ENCODE data around the gene NCK1. TPM values are rescaled to one million over a fixed set of nuclear protein-coding genes. Genes with fewer than 3 reads are reported as not detected.
A peak's percentile ranks its signal among the peaks of the same experiment; 100 is the strongest.

The NCK1 gene
- total RNA-seq, 1 donor from 2014 or later: 33.2 TPM

- no peak for DNase-seq (ENCODE audit: low spot score)
- intact Hi-C loops (cut with micrococcal nuclease): loop anchor here (5.0 kb wide), 1 partner anchor 65 kb away; no protein-coding TSS in a partner anchor
- Mint-ChIP-seq H3K36me3 (ENCODE audit: low read depth) (peaks cover 27% of the 10 kb centered on the region), H3K27me3 (ENCODE audit: insufficient read depth) (no peaks in the 10 kb centered on the region), H3K4me3 (no peak overlapping the region), H3K9me3 (no peaks in the 10 kb centered on the region), H3K4me1 (ENCODE audit: low read depth) (peaks cover 30% of the 10 kb centered on the region), H3K27ac (no peak overlapping the region)
Measured at GRCh38 chr3:136946978-136947377, 85.0 kb downstream of the NCK1 start.

GRCh38 chr3:136947477-136947876, 85.5 kb downstream of the NCK1 start:
- peaks cover 28% of the 10 kb centered on the region for H3K4me1 Mint-ChIP-seq (ENCODE audit: low read depth)
- intact Hi-C loops (cut with micrococcal nuclease): loop anchor here (5.0 kb wide), 1 partner anchor 65 kb away; no protein-coding TSS in a partner anchor
- no peak for DNase-seq (ENCODE audit: low spot score)
- H3K9me3 Mint-ChIP-seq: no peaks in the 10 kb centered on the region
- no peaks in the 10 kb centered on the region for H3K27me3 Mint-ChIP-seq (ENCODE audit: insufficient read depth)
- H3K4me3 Mint-ChIP-seq: no peak overlapping the region
- peaks cover 27% of the 10 kb centered on the region for H3K36me3 Mint-ChIP-seq (ENCODE audit: low read depth)
- H3K27ac Mint-ChIP-seq: peak overlapping the region; percentile 31

GRCh38 chr3:136949146-136949545, 87.1 kb downstream of the NCK1 start:
- intact Hi-C loops (cut with micrococcal nuclease): loop anchor here (5.0 kb wide), 1 partner anchor 63 kb away; no protein-coding TSS in a partner anchor
- H3K27me3 Mint-ChIP-seq (ENCODE audit: insufficient read depth): no peaks in the 10 kb centered on the region
- H3K36me3 Mint-ChIP-seq (ENCODE audit: low read depth): peaks cover 22% of the 10 kb centered on the region
- H3K27ac Mint-ChIP-seq: no peak overlapping the region
- no peaks in the 10 kb centered on the region for H3K9me3 Mint-ChIP-seq
- no peak overlapping the region for H3K4me3 Mint-ChIP-seq
- peaks cover 12% of the 10 kb centered on the region for H3K4me1 Mint-ChIP-seq (ENCODE audit: low read depth)
- DNase-seq (ENCODE audit: low spot score): no peak

- peaks cover 22% of the 10 kb centered on the region for H3K36me3 Mint-ChIP-seq (ENCODE audit: low read depth)
- no peaks in the 10 kb centered on the region for H3K9me3 Mint-ChIP-seq
- intact Hi-C loops (cut with micrococcal nuclease): loop anchor here (5.0 kb wide), 1 partner anchor 63 kb away; no protein-coding TSS in a partner anchor
- no peak overlapping the region for H3K4me3 Mint-ChIP-seq
- DNase-seq (ENCODE audit: low spot score): no peak
- H3K4me1 Mint-ChIP-seq (ENCODE audit: low read depth): peaks cover 14% of the 10 kb centered on the region
- H3K27ac Mint-ChIP-seq: no peak overlapping the region
- no peaks in the 10 kb centered on the region for H3K27me3 Mint-ChIP-seq (ENCODE audit: insufficient read depth)
Measured at GRCh38 chr3:136949708-136950107, 87.7 kb downstream of the NCK1 start.

- Mint-ChIP-seq H3K27ac (no peak overlapping the region), H3K36me3 (ENCODE audit: low read depth) (peaks cover 19% of the 10 kb centered on the region), H3K4me1 (ENCODE audit: low read depth) (peaks cover 19% of the 10 kb centered on the region), H3K4me3 (no peak overlapping the region), H3K27me3 (ENCODE audit: insufficient read depth) (no peaks in the 10 kb centered on the region), H3K9me3 (no peaks in the 10 kb centered on the region)
- intact Hi-C loops (cut with micrococcal nuclease): no loop called here
- no peak for DNase-seq (ENCODE audit: low spot score)
Measured at GRCh38 chr3:136950623-136951022, 88.6 kb downstream of the NCK1 start.

- DNase-seq (ENCODE audit: low spot score): no peak
- Mint-ChIP-seq H3K9me3 (no peaks in the 10 kb centered on the region), H3K36me3 (ENCODE audit: low read depth) (peaks cover 10% of the 10 kb centered on the region), H3K4me1 (ENCODE audit: low read depth) (peaks cover 18% of the 10 kb centered on the region), H3K27ac (no peak overlapping the region), H3K27me3 (ENCODE audit: insufficient read depth) (no peaks in the 10 kb centered on the region), H3K4me3 (no peak overlapping the region)
- intact Hi-C loops (cut with micrococcal nuclease): no loop called here
Measured at GRCh38 chr3:136952292-136952691, 90.3 kb downstream of the NCK1 start.

GRCh38 chr3:136954251-136954650, 92.2 kb downstream of the NCK1 start:
- Mint-ChIP-seq H3K4me1 (ENCODE audit: low read depth) (peaks cover 10% of the 10 kb centered on the region), H3K36me3 (ENCODE audit: low read depth) (peaks cover 4% of the 10 kb centered on the region), H3K27ac (no peak overlapping the region), H3K4me3 (no peak overlapping the region), H3K9me3 (no peaks in the 10 kb centered on the region), H3K27me3 (ENCODE audit: insufficient read depth) (no peaks in the 10 kb centered on the region)
- intact Hi-C loops (cut with micrococcal nuclease): no loop called here
- no peak for DNase-seq (ENCODE audit: low spot score)

- Mint-ChIP-seq H3K9me3 (no peaks in the 10 kb centered on the region), H3K36me3 (ENCODE audit: low read depth) (peaks cover 5% of the 10 kb centered on the region), H3K4me1 (ENCODE audit: low read depth) (peaks cover 10% of the 10 kb centered on the region), H3K27me3 (ENCODE audit: insufficient read depth) (no peaks in the 10 kb centered on the region), H3K27ac (no peak overlapping the region), H3K4me3 (no peak overlapping the region)
- no peak for DNase-seq (ENCODE audit: low spot score)
- intact Hi-C loops (cut with micrococcal nuclease): no loop called here
Measured at GRCh38 chr3:136954980-136955780, 93.2 kb downstream of the NCK1 start.

GRCh38 chr3:136955813-136956212, 93.8 kb downstream of the NCK1 start:
- H3K4me1 Mint-ChIP-seq (ENCODE audit: low read depth): peaks cover 10% of the 10 kb centered on the region
- DNase-seq (ENCODE audit: low spot score): no peak
- no peak overlapping the region for H3K4me3 Mint-ChIP-seq
- peaks cover 8% of the 10 kb centered on the region for H3K36me3 Mint-ChIP-seq (ENCODE audit: low read depth)
- H3K27ac Mint-ChIP-seq: no peak overlapping the region
- intact Hi-C loops (cut with micrococcal nuclease): no loop called here
- no peaks in the 10 kb centered on the region for H3K27me3 Mint-ChIP-seq (ENCODE audit: insufficient read depth)
- H3K9me3 Mint-ChIP-seq: no peaks in the 10 kb centered on the region

GRCh38 chr3:136956971-136957370, 95.0 kb downstream of the NCK1 start:
- peaks cover 10% of the 10 kb centered on the region for H3K4me1 Mint-ChIP-seq (ENCODE audit: low read depth)
- intact Hi-C loops (cut with micrococcal nuclease): no loop called here

GRCh38 chr3:136957751-136958288, 95.8 kb downstream of the NCK1 start, which contains the start of gene IL20RB:
Gene IL20RB (plus strand): TSS chr3:136957983. CDS start chr3:136958114, 131 bp downstream.
- no peaks in the 10 kb centered on the region for H3K27me3 Mint-ChIP-seq (ENCODE audit: insufficient read depth)
- H3K9me3 Mint-ChIP-seq: no peaks in the 10 kb centered on the region
- no peak within 1 kb of the TSS for H3K27ac Mint-ChIP-seq
- intact Hi-C loops (cut with micrococcal nuclease): no loop called here
- peaks cover 10% of the 10 kb centered on the region for H3K4me1 Mint-ChIP-seq (ENCODE audit: low read depth)
- DNase-seq (ENCODE audit: low spot score): no peak
- H3K4me3 Mint-ChIP-seq: no peak within 1 kb of the TSS
- H3K36me3 Mint-ChIP-seq (ENCODE audit: low read depth): peaks cover 9% of the 10 kb centered on the region

More at GRCh38 chr3:136956971-136957370, 95.0 kb downstream of the NCK1 start:
- Mint-ChIP-seq H3K36me3 (ENCODE audit: low read depth) (peaks cover 9% of the 10 kb centered on the region), H3K4me3 (no peak overlapping the region), H3K27ac (no peak overlapping the region), H3K9me3 (no peaks in the 10 kb centered on the region), H3K27me3 (ENCODE audit: insufficient read depth) (no peaks in the 10 kb centered on the region)
- no peak for DNase-seq (ENCODE audit: low spot score)

GRCh38 chr3:136958939-136959338, 96.9 kb downstream of the NCK1 start:
- Mint-ChIP-seq H3K4me1 (ENCODE audit: low read depth) (peaks cover 10% of the 10 kb centered on the region), H3K36me3 (ENCODE audit: low read depth) (peaks cover 9% of the 10 kb centered on the region), H3K27ac (no peak overlapping the region), H3K4me3 (no peak overlapping the region), H3K27me3 (ENCODE audit: insufficient read depth) (no peaks in the 10 kb centered on the region), H3K9me3 (no peaks in the 10 kb centered on the region)
- intact Hi-C loops (cut with micrococcal nuclease): no loop called here
- no peak for DNase-seq (ENCODE audit: low spot score)

- H3K4me3 Mint-ChIP-seq: no peak overlapping the region
- H3K27me3 Mint-ChIP-seq (ENCODE audit: insufficient read depth): no peaks in the 10 kb centered on the region
- no peak overlapping the region for H3K27ac Mint-ChIP-seq
- intact Hi-C loops (cut with micrococcal nuclease): no loop called here
- no peaks in the 10 kb centered on the region for H3K9me3 Mint-ChIP-seq
- H3K36me3 Mint-ChIP-seq (ENCODE audit: low read depth): peaks cover 9% of the 10 kb centered on the region
- H3K4me1 Mint-ChIP-seq (ENCODE audit: low read depth): peaks cover 10% of the 10 kb centered on the region
- DNase-seq (ENCODE audit: low spot score): no peak
Measured at GRCh38 chr3:136959599-136959998, 97.6 kb downstream of the NCK1 start.
